Measurements from ENCODE around the gene NTM.

The NTM gene

DNA sequence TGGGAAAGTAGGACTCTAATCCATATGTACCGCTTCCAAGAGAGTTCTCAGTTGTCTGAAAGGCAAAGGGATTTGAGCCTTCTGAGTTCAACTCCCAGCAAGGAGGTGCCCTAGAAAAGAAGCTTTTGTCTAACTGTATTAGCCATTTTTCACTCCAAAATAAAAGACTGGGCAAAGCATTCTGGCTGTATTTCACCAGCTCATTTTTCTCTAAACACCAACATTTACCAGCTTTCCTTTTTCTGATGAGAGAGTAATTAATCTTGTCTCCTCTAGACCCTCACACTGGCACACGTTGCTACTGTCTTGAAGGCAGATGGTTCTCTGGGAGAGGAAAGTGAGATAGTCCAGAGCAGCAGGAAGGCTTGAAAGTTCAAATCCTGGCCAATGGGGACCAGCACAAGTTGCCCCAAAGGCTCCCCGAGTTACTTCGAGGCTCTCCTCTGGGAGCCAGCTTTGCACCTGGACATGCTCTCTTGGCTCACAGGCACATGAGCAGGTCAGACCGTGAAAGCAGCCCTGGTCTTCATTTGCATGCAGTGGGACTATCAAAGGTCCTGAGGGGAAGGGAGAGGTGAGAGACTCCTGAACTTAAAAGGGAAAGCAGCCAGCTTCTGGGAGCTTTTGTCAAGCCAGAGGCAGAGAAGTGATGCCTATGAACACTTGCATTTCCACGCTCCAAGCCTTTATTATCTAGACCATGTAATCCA is 100.0 kb downstream of the NTM start:
- no peak for TF ChIP-seq CTCF (conservative IDR thresholded peaks at IDR 0.05; ENCODE audit: low read length)
- no peak overlapping the region for H3K4me3 ChIP-seq (ENCODE audit: low read length)

GRCh38 chr11:131471976-131472375 is 101.6 kb downstream of the NTM start:
- DNase-seq (ENCODE audit: low read depth): no peak
- H3K4me3 ChIP-seq (ENCODE audit: low read length): no peak overlapping the region
- TF ChIP-seq CTCF (conservative IDR thresholded peaks at IDR 0.05; ENCODE audit: low read length): no peak

More for the DNA sequence above, 100.0 kb downstream of the NTM start:
- no peak for DNase-seq (ENCODE audit: low read depth)

DNA sequence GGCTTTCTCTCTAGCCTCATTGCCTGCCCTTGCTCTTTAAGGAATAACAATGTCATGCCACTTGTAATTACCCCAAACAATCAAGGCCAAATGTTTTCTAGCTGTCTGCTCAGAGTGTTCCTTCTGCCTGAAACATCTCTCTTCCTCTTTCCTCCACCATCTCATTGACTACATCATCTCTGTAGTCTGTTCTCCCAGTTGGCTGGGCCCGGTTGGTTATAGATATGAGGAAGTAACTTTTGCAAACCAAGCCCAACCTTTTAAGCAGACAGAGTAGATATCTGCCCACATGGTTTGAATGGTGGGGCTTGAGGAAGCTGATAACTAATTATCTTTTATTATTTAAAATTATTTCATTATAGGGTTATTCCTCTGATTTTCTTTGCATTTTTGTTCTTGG is 104.5 kb downstream of the NTM start:
- no peak overlapping the region for H3K4me3 ChIP-seq (ENCODE audit: low read length)
- no peak for DNase-seq (ENCODE audit: low read depth)
- no peak for TF ChIP-seq CTCF (conservative IDR thresholded peaks at IDR 0.05; ENCODE audit: low read length)

GRCh38 chr11:131476266-131476665 is 105.9 kb downstream of the NTM start:
- TF ChIP-seq CTCF (conservative IDR thresholded peaks at IDR 0.05; ENCODE audit: low read length): no peak

DNA sequence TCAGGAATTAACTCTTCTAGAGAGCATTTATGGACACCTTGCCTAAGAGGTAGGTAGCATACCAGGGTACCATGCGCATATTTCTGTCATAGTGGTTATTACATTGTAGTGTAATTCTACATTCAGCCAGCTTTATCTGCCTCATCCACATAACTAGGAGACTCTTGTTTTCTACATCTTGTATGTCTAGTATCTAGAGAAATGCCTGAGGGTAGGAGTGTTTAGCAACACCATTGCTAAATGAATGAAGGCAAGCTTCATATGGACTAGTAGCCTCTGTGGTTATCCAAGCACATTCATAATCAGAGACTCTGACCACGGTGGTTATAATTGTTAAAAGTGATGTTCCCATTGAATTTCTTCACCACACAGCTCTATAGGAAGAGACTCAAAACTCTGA is 107.9 kb downstream of the NTM start:
- H3K4me3 ChIP-seq (ENCODE audit: low read length): no peak overlapping the region
- no peak for DNase-seq (ENCODE audit: low read depth)
- TF ChIP-seq CTCF (conservative IDR thresholded peaks at IDR 0.05; ENCODE audit: low read length): no peak

More at GRCh38 chr11:131476266-131476665, 105.9 kb downstream of the NTM start:
- no peak overlapping the region for H3K4me3 ChIP-seq (ENCODE audit: low read length)
- no peak for DNase-seq (ENCODE audit: low read depth)

- TF ChIP-seq CTCF (conservative IDR thresholded peaks at IDR 0.05; ENCODE audit: low read length): no peak
- H3K4me3 ChIP-seq (ENCODE audit: low read length): no peak overlapping the region
- peak; percentile 3 for DNase-seq (ENCODE audit: low read depth)
These were observed 110.9 kb downstream of the NTM start for GRCh38 chr11:131481303-131481702.

GRCh38 chr11:131481971-131482370 is 111.6 kb downstream of the NTM start:
- no peak for DNase-seq (ENCODE audit: low read depth)
- no peak for TF ChIP-seq CTCF (conservative IDR thresholded peaks at IDR 0.05; ENCODE audit: low read length)

More at GRCh38 chr11:131481971-131482370, 111.6 kb downstream of the NTM start:
- no peak overlapping the region for H3K4me3 ChIP-seq (ENCODE audit: low read length)
